Stimulated activated CD4-positive, alpha-beta T cell treated with anti-CD3 and anti-CD28 coated beads, TNF-alpha, amount 100 ng/mL, for 4 hours (primary cell): ENCODE data around the gene PEPD.

Experiments
- DNase-seq, 3 experiments: peaks; one replicate each; pipeline ENCODE4 v3.0.0-alpha.2; 2020; ENCODE audit warnings: low read depth in 3 of 3

Gene PEPD

DNA sequence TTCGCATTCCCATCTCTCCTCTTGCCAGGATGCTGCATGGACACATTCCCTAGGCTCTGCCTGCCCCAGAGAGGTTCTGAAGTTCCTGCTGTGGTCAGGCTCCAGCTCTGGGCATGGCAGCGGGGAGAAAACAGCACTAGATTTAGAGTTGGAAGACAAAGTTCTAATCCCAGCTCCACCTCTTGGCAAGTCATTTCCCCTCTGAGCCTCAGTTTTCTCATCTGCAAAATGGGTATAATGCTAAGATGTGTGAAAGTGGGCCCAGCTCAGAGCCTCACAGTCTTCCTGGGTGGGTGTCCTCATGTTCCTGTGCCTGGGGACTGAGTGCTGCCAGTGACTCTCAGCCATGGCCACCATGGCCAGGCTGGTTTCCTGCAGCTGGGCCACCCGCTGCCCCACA lies 9.6 kb downstream of the PEPD start:
- no peak for DNase-seq

DNA sequence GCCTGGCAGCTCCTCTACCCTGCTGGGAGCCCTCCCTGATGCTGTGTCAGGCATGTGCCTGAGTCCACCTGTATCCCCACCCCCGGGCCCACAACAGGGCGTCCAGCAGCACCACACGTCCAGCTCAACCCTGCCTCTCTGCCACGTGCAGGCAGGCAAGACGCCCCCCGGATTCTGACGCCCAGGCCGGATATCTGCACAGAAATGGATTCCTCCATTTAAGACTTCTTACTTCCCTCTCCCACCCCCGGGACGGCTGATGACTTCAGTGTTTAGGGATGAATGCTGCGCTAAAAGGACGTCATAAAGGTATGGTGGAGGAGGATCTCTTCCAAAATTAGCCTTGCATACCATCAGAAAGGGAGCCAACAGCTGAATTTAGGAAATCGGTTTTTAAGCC lies 10.2 kb downstream of the PEPD start:
- no peak for DNase-seq

DNA sequence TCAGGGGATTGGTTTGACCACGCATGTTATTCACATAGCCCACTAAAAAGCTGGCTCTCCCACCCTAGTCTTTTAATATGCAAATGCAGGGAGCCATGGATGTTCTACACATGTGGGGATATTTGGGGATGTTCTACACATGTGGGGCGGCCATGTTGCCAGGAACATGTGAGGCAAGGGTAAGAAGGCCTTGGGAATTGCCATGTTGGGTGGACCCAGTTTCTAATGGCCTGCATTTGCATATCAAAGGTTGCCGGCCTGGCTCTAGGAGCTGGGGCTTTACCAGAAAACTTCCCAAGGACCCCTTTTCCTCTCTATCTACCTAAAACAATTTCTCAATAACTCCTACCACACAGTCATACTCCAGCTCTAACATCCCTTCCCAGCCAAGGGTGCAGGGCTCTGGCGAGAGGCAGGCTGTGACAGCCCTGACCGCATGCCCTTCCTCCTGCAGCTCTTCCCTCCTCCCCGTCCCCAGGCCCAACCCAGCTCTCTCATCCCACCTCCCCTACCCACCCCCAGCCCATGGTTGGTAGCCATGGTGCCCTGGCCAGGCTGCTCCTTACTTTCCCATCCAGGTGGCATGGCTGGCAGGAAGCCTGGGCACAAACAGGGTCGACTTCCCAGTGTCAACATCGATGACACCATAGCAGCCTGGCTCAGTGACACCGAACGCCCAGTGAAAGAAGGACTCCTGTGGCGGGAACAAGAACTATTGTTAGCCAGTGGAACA lies 11.0 kb downstream of the PEPD start:
- no peak for DNase-seq

DNA sequence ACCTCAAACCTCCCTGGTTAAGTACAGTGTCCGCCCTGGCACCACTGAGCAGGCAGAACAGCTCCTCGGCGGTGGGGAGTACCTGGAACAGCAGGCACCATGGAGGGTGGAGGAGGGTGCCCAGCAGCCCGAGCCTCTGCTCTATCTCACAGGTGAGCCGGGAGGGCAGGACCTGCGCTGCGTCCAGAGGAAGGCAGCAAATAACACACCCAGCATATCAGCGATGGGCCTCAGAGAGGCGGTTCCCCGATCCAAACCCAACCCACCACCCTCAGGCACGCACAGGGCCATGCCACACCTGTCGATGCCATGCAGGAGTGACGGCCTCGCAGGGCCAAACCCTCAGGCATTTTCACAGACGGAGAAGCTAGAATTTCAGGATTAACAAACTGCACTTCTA lies 11.8 kb downstream of the PEPD start:
- no peak for DNase-seq

DNA sequence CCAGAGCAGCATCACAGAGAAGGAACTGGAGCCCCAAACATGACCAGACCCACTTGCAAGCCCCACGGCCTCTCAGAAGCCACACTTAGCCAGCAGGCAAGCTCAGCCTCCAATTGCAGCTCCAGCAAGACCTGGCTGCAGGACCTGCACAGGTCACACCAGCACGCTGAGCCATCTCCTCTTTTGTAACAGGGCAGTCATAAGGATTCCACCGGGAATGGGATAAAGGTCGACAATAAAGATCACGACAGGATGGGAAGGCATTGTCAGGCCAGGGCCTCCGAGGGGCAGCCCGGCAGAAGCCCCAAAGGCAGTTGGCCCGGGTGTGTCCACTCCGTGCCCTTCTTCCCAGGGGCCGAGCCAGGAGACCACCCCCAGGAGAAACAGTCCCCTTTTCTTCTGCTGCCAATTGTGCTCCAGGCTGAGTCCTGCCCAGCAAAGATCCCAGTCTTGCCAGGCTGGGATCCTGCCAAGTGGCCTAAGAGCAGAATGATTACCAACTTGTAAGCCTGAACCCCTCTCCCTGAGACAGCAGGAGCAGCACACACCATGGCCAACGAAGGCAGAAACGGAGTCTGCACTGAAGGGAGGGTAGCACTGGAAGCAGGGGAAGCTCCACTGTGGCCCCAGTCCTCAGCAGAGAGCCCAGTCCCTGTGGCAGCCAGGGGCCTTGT lies 12.5 kb downstream of the PEPD start:
- no peak for DNase-seq

DNA sequence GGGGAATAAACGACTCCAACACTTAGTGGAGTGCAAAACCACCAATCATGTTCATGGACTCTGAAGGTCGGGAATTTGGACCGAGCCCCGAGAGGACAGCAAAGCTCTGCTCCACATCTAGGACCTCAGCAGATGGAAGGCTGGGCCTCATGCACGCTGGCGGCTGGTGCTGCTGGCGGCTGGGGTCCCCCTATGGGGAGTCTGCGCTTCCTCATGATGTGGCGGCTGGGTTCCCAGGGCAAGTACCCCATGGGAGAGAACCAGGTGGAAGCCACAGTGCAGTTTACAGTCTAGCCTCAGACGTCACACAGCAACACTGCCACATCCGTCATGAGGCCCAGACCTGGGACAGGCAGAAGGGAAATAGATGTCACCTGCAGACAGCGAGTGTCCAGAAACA lies 13.2 kb downstream of the PEPD start:
- no peak for DNase-seq

DNA sequence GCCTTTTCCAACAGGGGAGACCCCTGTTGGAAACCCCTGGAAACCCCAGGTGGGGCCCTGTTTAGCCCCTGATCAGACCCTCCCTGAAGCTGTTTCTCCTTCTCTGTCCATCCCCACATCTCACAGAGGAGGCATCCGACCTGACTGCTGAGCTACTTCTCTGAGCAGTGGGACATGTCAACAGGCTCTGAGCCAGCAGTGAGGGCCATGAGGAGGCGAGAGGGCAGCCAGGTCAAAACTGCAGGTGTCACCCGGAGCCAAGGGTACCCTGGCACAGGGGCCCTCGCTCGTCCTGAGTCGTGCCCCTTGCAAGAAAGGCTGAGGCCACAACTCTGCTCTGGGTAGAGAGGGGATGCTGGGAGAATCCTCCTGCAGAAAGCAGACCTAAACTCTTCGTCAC lies 13.6 kb downstream of the PEPD start:
- no peak for DNase-seq

DNA sequence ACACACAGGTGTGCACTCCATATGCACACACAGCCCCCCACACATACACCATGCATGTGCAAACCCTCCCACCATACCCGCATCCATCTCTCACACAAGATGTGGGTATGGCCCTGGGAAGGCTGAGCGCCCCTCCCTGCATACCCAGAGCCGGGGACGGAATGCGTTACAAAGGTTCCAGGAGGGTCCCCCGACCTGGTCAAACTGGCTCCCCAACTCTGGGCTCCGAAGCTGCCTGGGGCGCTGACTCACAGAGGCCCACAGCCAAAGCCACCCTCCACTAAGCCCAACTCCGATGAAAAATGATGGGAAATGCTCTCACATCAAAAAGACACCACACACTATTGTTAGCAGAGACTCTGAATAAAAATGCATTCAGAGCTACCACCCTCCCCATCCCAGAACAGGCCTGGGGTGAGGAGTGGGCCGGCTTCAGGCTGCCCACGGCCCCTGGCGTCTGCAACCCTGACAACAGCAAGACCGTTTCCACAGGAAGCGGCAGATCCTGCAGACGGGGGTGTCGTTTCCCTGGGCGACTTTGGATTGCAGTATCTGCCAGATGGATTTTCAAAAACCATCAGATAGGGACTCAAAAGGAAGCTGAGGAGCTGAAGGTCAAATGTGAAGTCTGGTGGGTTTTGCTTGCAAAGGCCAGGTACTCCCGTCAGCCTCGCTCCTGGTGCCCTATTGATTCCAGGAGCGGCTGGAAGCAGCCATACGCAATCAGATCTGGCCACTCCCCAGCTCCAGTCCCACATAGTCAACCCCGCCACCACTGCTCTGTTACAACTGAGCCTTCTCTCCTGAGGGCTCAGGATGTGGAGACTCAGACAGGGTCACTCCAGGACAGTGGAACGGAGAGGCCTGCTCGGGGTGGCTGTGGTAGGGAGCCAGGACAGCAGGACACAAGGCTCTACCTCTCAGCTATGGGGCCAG lies 14.3 kb downstream of the PEPD start:
- DNase-seq = no peak

DNA sequence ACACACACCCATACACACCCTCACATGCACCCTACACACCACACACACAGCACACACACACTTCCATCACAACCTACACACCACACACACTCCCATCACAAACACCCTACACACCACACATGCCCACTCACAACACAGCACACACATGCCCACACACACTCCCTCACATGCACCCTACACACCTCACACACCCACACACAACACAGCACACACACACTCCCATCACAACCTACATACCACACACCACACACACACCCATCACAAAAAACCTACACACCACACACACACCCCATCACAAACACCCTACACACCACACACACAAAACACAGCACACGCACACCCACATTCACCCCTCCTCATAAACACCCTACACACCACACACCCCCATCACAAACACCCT lies 15.1 kb downstream of the PEPD start:
- DNase-seq = no peak

DNA sequence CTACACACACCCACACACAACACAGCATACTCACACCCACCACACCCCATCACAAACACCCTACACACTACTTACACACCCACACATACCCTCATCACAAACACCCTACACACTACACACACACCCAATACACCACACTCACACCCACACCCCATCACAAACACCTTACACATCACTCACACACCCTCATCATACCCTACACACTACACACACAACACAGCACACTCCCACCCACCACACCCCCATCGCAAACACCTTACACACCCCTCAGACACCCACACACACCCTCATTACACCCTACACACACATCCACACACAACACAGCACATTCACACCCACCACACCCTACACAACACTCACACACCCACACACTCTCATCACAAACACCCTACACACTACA lies 15.8 kb downstream of the PEPD start:
- no peak for DNase-seq

DNA sequence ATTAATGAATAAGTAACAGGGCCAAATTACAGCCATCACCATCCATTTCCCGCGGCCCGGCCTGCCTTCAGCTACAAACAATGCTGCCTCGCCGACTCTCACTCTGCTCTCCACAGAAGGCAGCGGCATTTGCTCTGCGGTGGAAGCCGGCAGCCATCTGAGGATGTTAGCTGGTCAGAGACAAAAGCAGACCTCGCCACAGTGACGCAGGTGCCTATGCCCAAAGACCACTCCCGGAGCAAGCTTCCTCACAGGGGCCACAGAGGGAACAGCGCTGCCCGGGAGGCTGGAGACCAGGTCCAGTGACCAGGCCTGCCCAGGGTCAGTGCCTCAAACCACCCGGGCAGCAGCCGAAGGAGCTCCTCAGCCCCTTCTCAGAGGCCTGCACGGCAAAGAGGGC lies 16.4 kb downstream of the PEPD start:
- no peak for DNase-seq

DNA sequence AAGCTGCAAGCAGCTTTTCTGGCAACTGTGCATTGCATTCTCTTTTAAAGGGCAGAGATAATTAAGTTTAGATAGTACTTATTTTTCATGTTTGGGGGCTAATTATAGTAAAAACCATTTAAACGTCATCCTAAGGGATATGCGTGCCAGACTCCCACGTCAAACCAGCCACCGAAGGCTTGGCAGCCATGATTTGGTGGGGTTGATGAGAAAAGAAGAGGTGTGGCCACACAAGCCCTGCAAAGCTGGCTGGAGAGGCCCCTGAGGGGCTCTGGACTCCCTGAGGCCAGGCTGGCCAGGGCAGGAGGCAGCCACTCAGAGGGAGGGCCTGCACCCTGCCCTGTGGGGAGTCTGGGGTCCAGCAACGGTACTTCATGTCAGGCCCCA lies 17.5 kb downstream of the PEPD start:
- no peak for DNase-seq

DNA sequence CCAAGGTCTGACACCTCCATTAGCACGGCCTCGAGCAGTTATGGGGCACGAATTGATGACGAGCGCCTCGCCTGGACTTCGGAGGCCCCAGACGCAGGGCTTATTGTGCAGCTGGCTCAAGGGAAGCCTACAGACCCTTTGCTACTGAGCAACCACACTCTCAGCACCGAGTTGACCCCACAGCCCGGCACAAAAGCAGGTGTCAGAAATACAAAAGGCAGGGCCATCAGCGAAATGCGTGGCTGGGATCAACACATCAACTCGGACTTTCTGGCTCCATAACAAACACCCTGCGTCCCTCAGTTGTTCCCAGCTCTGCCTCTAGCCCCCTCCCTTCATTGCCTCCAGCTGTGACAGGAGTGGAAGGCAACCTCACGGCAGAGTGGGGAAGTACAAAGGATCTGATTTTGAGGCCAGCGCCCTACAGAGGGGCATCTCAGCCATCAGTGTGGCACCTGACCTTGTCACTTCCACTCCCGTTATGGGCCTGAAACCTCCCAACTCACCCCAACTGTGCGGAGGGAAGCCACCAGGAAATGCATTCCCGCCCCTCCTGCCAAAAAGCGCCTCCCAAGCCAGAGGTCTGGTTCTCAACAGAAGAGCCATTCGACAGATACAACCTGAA lies 18.0 kb downstream of the PEPD start:
- DNase-seq = no peak

DNA sequence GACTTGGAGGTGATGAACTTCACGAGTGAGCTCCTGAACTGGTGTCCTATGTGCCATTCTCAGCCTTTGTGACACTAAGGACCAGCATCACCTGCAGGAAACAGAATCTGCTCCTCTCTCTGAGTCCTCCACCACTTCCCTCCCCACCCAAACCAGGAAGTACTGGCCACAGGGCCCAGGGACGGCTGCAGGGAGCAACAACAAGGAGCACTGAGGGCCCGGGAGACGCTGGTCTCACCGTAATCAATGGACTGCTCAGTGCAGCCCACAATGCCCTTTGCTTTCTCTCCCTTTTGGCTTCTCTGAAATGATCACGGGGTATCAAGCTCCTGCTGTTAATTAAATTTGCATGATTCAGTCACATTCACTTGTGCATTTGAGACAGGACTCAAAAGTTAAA lies 18.6 kb downstream of the PEPD start:
- no peak for DNase-seq

DNA sequence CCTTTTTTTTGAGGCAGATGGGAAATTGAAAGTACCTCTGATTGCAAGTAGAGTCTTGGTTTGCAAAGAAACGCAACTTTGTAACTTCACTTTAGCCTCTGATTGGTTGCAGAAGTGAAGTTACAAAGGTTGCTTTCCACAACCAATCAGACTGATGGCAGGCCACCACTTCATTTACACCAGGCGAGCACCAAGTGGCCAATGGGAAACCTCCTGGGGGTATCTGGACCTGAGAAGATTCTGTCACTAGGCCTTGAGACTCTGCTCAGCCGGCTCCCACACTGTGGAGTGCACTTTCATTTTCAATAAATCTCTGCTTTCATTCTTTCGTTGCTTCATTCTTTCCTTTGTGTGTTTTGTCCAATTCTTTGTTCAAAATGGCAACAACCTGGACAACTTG lies 19.1 kb downstream of the PEPD start:
- no peak for DNase-seq

DNA sequence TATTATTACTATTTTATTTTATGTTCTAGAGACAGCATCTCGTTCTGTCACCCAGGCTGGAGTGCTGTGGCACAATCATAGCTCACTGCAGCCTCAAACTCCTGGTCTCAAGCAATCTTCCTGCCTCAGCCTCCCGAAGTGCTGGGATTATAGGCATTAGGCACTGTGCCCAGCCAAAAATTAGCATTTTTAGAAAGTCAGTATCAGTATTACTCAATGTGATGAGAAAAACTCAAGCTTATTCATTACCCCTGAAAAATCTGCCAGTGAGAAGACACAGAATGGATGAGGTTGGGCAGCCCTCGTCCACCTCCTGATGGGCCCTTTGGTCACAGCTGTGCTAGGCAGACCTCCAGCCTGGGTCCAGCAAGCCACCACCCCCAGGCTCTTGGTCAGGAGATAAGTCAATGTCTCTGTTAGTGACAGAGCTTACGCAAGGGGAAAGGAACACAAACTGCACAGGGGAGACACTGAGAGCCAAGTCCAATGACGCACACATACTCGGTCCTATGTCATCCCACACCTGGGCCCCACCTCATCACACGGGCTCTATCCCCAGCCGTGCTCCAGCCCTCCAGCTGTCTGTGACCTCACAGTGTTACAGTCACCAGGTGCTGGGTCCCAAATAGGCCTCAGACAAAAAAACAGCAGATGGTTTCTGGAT lies 19.8 kb downstream of the PEPD start:
- DNase-seq = no peak

DNA sequence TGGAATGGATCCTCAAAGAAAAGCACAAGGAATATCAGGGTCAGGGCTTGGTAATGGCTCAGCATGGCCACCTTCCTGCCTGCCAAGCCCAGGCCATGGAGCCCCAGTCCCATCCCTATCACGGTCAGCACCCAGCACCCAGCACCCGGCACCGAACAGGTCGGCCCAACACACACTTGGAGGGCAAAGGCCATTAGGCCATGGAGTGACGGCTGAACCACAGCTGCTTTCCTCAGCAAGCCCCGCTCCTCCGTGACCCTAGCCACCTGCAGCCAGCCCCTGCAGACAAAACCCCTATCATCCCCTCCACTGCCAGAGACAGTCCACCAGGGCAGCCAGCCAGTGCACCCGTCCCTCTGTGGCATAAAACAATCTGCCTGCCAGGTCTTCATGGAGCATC lies 20.6 kb downstream of the PEPD start:
- no peak for DNase-seq

DNA sequence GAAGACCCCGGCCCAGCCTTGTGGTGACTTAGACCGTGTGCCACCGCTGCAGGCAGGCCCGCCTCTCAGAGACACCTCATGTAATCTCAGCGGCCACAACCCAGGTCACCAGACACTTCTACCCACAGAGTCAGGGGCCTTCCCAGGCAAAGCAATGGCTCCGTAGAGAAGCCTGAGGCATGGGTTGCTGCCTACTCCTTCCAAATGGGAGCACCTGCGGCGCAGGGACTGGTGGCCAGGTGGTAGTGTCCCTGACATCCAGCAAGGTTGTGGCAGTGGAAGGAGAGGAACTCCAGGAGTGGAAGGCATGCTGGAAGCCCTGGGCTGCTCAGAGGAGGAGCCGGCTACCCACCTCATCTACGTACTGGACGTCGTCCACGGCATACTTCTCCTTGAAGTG lies 21.0 kb downstream of the PEPD start:
- DNase-seq = no peak

DNA sequence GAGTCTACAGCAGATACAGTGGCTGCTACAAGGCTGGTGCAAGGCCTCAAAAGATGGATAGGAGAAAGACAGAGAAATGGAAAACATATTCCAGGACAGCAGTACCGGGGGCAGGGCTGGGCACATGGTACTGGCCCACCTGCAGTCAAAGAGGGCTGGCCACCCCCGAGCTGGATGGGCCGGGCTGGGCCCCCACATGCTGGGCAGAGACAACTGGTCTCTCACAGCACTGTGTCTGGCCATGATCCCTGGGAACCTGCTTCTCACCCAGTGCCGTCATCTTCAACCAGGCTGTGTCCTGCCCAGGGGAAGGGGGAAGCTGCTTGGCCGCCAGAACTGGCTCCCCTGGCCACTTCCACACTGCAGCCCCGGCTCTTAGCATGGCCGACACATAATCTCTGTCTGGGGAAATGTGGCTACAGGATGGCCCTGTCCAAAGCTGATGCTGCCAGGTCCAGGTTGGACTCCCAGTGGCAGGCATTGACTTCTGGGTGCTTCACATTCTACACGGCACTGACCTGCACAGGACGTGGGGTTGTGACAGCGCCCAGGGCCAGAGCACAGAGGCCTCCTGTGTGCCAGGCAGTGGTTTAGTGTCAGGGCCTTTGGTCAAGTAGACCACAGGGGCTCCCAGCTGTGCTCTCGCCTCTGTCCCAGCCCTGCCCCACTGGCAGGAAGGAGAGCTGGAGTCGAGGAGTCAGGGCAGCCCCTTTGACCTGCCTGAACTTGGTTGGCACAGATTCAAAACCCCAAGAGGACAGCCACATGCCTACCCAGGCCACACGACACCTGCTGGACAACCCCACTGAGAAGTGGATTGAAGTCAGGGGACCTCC lies 21.7 kb downstream of the PEPD start:
- DNase-seq = no peak

DNA sequence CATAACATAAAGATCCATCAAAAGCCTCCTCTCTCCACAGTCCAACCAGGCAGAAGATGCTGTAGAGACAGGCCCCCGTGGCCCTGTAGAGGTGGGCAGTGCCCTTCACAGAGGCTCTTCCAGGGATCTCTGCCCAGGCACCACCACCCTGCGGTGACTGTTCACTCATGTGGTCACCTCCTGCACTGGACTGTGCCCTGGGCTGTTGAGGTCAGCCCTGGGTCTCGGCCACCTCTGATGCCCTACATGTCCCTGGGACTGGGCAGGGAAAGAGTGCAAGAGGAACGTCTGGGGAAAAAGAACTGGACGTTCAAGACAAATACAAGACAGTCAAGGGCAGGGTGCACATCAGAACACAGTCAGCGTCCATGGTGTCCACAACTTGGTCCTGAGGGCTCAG lies 22.3 kb downstream of the PEPD start:
- no peak for DNase-seq
